Esophagus squamous epithelium (tissue), 5 donors: ENCODE data around the gene CEACAM8. TPM values are rescaled to one million over a fixed set of nuclear protein-coding genes. Genes with fewer than 3 reads are reported as not detected.
"Not testable (repeated sequence)": the region's sequence is repeated elsewhere in the genome, so short reads cannot be mapped to it uniquely, and the experiment has no call there.

Source experiments
- DNase-seq: peaks from one replicate; lab custom pipeline; 2025; lab: John Stamatoyannopoulos, UW
- H3K27ac ChIP-seq, 4 donors: fragments of 200-600 bp; sonication (generic); one replicate each; pipeline ENCODE4 v1.5.1; 2016 to 2019; ENCODE audit warnings: mild to moderate bottlenecking in 1 of 4
- H3K27me3 ChIP-seq, 4 donors: fragments of 200-600 bp; sonication (generic); 1 replicate in 3 of 4; 2 replicates in 1 of 4; pipeline versions ENCODE4 v1.5.1 to v1.6.0; 2017 to 2021; ENCODE audit warnings: antibody characterized with exemption in 1 of 4
- H3K36me3 ChIP-seq, 3 donors: fragments of 200-600 bp; sonication (generic); one replicate each; pipeline ENCODE4 v1.5.1; 2016 to 2019
- H3K4me1 ChIP-seq, 3 donors: fragments of 200-600 bp; sonication (generic); one replicate each; pipeline ENCODE4 v1.5.1; 2017 to 2019
- H3K4me3 ChIP-seq, 4 donors: fragments of 200-600 bp; sonication (generic); 1 replicate in 3 of 4; 2 replicates in 1 of 4; pipeline ENCODE4 v1.5.1; 2016 to 2019; ENCODE audit warnings: mild to moderate bottlenecking in 2 of 4, moderate library complexity in 1 of 4
- H3K9me3 ChIP-seq, 3 donors: fragments of 200-600 bp; sonication (generic); one replicate each; pipeline ENCODE4 v1.5.1; 2016 to 2019
- POLR2A ChIP-seq, 4 donors: fragments of 450-650 bp; IDR thresholded peaks; one replicate each; pipeline ENCODE4 v1.6.1; 2017; ENCODE audit warnings: antibody characterized with exemption in 4 of 4, mild to moderate bottlenecking in 4 of 4, moderate library complexity in 3 of 4
- WGBS, 2 donors: methylation state at CpG; one replicate each; pipeline ENCODE4 v1.1.5; 2018; 5-methylcytosine and 5-hydroxymethylcytosine counted together
- intact Hi-C: fragments of 100-400 bp; cut with DNase I; formaldehyde crosslinking; loops from one replicate; pipeline ENCODE4 v1.15.0; 2022
- total RNA-seq, 4 donors: library from RNA; depleted of rRNA; stranded (reverse); fragments of >200 nt; gene quantifications; one replicate each; pipeline ENCODE4 v1.1.0, GENCODE V29; 2016
- TF ChIP-seq, protein P1 (sequence below), 6 experiments: fragments of 450-650 bp in 4 of 6; fragments of 200-600 bp in 2 of 6; sonication (generic) in 2 of 6; IDR thresholded peaks; one replicate each; pipeline ENCODE4 v1.5.1; 2016 to 2019; ENCODE audit warnings: antibody characterized with exemption in 6 of 6, mild to moderate bottlenecking in 4 of 6, moderate library complexity in 4 of 6
- donor health status: DM: yes; HTN: yes; CAD: no.

Gene CEACAM8
- total RNA-seq, 4 donors from 2014 or later, result not detected

DNA sequence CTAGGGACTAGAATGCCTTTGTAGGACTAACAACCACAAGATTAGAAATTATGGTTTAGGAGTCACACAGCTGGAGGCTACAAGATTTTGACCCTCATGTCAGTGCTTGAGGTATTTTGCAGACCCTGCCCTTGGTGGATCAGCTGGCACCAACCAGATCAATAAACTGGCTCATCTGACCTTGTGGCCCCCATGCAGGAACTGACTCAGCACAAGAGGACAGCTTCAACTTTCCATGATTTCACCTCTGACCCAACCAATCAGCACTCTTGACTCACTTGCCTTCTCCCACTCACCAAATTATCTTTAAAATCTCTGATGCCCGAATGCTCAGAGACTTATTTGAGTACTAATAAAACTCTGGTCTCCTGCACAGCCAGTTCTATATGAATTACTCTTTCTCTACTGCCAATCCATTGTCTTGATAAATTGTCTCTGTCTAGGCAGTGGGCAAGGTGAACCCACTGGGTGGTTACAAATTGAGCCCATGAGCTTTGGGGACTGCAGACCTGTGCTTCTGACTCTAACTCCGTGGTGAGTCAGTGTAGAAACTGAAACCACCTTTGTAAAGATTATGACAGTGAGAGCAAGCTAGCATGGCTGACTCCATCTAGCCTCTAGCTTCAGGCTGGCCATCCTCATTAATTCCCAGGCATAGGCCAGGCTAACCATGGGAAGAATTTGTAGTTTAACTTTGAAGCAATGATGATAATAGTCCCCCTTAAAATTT is 33.9 kb upstream of the CEACAM8 start:
- no peak overlapping the region for H3K27ac ChIP-seq
- no peak for DNase-seq

GRCh38 chr19:42627916-42628315 is 33.2 kb upstream of the CEACAM8 start:
- intact Hi-C loops, result no loop called here
- TF ChIP-seq, protein P1, sequence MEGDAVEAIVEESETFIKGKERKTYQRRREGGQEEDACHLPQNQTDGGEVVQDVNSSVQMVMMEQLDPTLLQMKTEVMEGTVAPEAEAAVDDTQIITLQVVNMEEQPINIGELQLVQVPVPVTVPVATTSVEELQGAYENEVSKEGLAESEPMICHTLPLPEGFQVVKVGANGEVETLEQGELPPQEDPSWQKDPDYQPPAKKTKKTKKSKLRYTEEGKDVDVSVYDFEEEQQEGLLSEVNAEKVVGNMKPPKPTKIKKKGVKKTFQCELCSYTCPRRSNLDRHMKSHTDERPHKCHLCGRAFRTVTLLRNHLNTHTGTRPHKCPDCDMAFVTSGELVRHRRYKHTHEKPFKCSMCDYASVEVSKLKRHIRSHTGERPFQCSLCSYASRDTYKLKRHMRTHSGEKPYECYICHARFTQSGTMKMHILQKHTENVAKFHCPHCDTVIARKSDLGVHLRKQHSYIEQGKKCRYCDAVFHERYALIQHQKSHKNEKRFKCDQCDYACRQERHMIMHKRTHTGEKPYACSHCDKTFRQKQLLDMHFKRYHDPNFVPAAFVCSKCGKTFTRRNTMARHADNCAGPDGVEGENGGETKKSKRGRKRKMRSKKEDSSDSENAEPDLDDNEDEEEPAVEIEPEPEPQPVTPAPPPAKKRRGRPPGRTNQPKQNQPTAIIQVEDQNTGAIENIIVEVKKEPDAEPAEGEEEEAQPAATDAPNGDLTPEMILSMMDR (IDR thresholded peaks at IDR 0.05), result no peak
- TF ChIP-seq POLR2A (IDR thresholded peaks at IDR 0.05), result no peak
- H3K27me3 ChIP-seq, result no peaks in the 10 kb centered on the region
- H3K4me1 ChIP-seq, result no peaks in the 10 kb centered on the region
- no peak for DNase-seq
- H3K27ac ChIP-seq, result no peak overlapping the region
- H3K9me3 ChIP-seq, result no peaks in the 10 kb centered on the region
- no peak overlapping the region for H3K4me3 ChIP-seq
- 46 to 61% methylated on average over 2 of the region's 2 CpGs for WGBS, 2 donors
- H3K36me3 ChIP-seq, result no peaks in the 10 kb centered on the region

More for the DNA sequence above, 33.9 kb upstream of the CEACAM8 start:
- intact Hi-C loops, result no loop called here
- WGBS, 2 donors, result 45 to 56% methylated on average over 2 of the region's 2 CpGs
- H3K4me1 ChIP-seq, result no peaks in the 10 kb centered on the region
- no peaks in the 10 kb centered on the region for H3K36me3 ChIP-seq
- no peaks in the 10 kb centered on the region for H3K9me3 ChIP-seq
- no peaks in the 10 kb centered on the region for H3K27me3 ChIP-seq
- H3K4me3 ChIP-seq, result no peak overlapping the region
- TF ChIP-seq, protein P1 (IDR thresholded peaks at IDR 0.05), result no peak
- TF ChIP-seq POLR2A (IDR thresholded peaks at IDR 0.05), result no peak

DNA sequence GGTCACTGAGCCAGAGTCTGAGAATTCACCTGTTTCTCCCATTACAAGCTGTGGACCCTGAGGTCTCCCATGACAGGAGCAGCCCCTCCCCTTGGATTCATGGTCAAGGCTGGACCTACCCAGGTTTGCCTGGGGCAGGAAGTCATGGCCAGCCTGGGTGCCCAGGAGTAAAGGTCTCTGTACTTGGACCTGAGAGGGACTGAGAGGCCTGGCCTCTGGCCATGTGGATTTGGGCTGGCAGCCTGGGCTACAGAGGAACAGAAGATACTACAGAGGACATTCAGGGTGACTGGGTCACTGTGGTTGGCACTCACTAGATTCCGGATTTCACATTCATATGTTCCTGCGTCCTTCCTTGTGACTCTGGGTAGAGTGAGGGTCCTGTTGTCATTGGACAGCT is 31.5 kb upstream of the CEACAM8 start:
- no peak overlapping the region for H3K4me3 ChIP-seq
- 94% methylated on average over 2 of the region's 2 CpGs; no CpG with 5 or more reads in 1 of the 2 donors for WGBS, 2 donors
- no peaks in the 10 kb centered on the region for H3K27me3 ChIP-seq
- H3K27ac ChIP-seq, result no peak overlapping the region
- intact Hi-C loops, result no loop called here
- no peaks in the 10 kb centered on the region for H3K4me1 ChIP-seq
- H3K36me3 ChIP-seq, result no peaks in the 10 kb centered on the region
- TF ChIP-seq, protein P1 (IDR thresholded peaks at IDR 0.05), result no peak
- TF ChIP-seq POLR2A (IDR thresholded peaks at IDR 0.05), result no peak
- no peaks in the 10 kb centered on the region for H3K9me3 ChIP-seq
- DNase-seq, result no peak

GRCh38 chr19:42619271-42619670 is 24.5 kb upstream of the CEACAM8 start:
- H3K27ac ChIP-seq, result no peak overlapping the region
- no peaks in the 10 kb centered on the region for H3K36me3 ChIP-seq
- 73 to 83% methylated on average over 1 of the region's 1 CpG for WGBS, 2 donors
- no peak overlapping the region for H3K4me3 ChIP-seq
- DNase-seq, result no peak
- peaks cover 0 to 5% (median 0%) of the 10 kb centered on the region in 3 donors for H3K4me1 ChIP-seq
- H3K27me3 ChIP-seq, result peaks cover 0 to 5% (median 0%) of the 10 kb centered on the region in 4 donors
- no peaks in the 10 kb centered on the region for H3K9me3 ChIP-seq
- TF ChIP-seq, protein P1 (IDR thresholded peaks at IDR 0.05), result no peak
- TF ChIP-seq POLR2A (IDR thresholded peaks at IDR 0.05), result no peak
- intact Hi-C loops, result no loop called here

- WGBS, 2 donors, result 35 to 62% methylated on average over 5 of the region's 5 CpGs
- no peak for TF ChIP-seq POLR2A (IDR thresholded peaks at IDR 0.05)
- TF ChIP-seq, protein P1 (IDR thresholded peaks at IDR 0.05), result no peak
Measured at GRCh38 chr19:42613666-42614065, 18.9 kb upstream of the CEACAM8 start.

DNA sequence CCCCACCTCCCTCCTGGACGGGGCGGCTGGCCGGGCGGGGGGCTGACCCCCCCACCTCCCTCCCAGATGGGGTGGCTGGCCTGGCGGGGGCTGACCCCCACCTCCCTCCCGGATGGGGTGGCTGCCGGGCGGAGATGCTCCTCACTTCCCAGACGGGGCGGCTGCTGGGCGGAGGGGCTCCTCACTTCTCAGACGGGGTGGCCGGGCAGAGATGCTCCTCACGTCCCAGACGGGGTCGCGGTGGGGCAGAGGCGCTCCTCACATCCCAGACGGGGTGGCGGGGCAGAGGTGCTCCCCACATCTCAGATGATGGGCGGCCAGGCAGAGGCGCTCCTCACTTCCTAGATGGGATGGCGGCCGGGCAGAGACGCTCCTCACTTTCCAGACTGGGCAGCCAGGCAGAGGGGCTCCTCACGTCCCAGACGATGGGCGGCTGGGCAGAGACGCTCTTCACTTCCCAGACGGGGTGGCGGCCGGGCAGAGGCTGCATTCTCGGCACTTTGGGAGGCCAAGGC is 15.7 kb upstream of the CEACAM8 start:
- DNase-seq, H3K4me3 ChIP-seq, intact Hi-C loops, H3K36me3 ChIP-seq, H3K9me3 ChIP-seq, H3K27me3 ChIP-seq, H3K4me1 ChIP-seq, H3K27ac ChIP-seq: not testable (repeated sequence)
- no CpG with 5 or more reads among the region's 33 CpGs for WGBS, 2 donors

More at GRCh38 chr19:42613666-42614065, 18.9 kb upstream of the CEACAM8 start:
- Histone ChIP-seq H3K4me1 (peaks cover 0 to 10% (median 3%) of the 10 kb centered on the region in 3 donors), H3K4me3 (no peak overlapping the region), H3K27ac (no peak overlapping the region), H3K27me3 (no peaks in the 10 kb centered on the region), H3K36me3 (no peaks in the 10 kb centered on the region), H3K9me3 (no peaks in the 10 kb centered on the region)
- no peak for DNase-seq
- intact Hi-C loops, result no loop called here
